ENCODE results near the gene FCER1G.

DNA sequence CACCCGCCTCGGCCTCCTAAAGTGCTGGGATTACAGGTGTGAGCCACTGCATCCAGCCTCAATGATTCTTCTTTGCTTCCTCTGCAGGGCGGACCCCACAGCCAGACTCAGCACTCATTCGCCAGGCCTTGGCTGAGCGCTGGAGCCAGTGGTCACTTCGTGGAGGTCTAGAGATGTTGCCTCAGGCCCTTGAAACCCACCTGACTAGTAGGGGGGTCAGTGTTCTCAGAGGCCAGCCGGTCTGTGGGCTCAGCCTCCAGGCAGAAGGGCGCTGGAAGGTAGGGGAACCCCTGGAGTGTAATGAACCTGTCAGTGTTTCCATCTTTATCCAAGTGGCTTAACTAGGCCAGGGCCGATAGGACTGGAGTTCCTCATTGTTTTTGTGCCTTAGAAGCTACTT, 46.2 kb upstream of the FCER1G start:
- TF ChIP-seq ZNF549 (tag by site-specific recombination; IDR thresholded peaks at IDR 0.05) (no peak), ZSCAN30 (tag by site-specific recombination; IDR thresholded peaks at IDR 0.05) (no peak), YY1 (tag by site-specific recombination; IDR thresholded peaks at IDR 0.05) (no peak), ZBTB8A (tag by site-specific recombination; IDR thresholded peaks at IDR 0.05) (no peak), TCF7L2 (IDR thresholded peaks at IDR 0.05; ENCODE audit: borderline replicate concordance, low read depth, low read length) (no peak)
- TF ChIP-seq, protein P1, sequence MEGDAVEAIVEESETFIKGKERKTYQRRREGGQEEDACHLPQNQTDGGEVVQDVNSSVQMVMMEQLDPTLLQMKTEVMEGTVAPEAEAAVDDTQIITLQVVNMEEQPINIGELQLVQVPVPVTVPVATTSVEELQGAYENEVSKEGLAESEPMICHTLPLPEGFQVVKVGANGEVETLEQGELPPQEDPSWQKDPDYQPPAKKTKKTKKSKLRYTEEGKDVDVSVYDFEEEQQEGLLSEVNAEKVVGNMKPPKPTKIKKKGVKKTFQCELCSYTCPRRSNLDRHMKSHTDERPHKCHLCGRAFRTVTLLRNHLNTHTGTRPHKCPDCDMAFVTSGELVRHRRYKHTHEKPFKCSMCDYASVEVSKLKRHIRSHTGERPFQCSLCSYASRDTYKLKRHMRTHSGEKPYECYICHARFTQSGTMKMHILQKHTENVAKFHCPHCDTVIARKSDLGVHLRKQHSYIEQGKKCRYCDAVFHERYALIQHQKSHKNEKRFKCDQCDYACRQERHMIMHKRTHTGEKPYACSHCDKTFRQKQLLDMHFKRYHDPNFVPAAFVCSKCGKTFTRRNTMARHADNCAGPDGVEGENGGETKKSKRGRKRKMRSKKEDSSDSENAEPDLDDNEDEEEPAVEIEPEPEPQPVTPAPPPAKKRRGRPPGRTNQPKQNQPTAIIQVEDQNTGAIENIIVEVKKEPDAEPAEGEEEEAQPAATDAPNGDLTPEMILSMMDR (tag by site-specific recombination; IDR thresholded peaks at IDR 0.05), result no peak
